H9 (cell line): ENCODE results near the gene GPR141. TPM values are rescaled to one million over a fixed set of nuclear protein-coding genes. Genes with fewer than 3 reads are reported as not detected.

Source experiments
- DNase-seq: peaks from one replicate; pipeline ENCODE4 v3.0.0-alpha.2; 2017
- H2AFZ ChIP-seq: one replicate; pipeline ENCODE4 v1.6.1; 2013; ENCODE audit warnings: mild to moderate bottlenecking, low read length, control low read depth, moderate library complexity
- H2AK5ac ChIP-seq: 2 replicates; pipeline ENCODE4 v1.6.1; 2013; ENCODE audit warnings: low read length, control low read depth, mixed read lengths; ENCODE audit not compliant: insufficient read length
- H2BK120ac ChIP-seq: one replicate; pipeline ENCODE4 v1.6.1; 2013; ENCODE audit warnings: low read depth, mild to moderate bottlenecking, low read length, control low read depth, inconsistent platforms; ENCODE audit not compliant: poor library complexity, severe bottlenecking
- H2BK12ac ChIP-seq: 2 replicates; pipeline ENCODE4 v1.6.1; 2013; ENCODE audit warnings: low read length, control low read depth, mixed read lengths, low read depth; ENCODE audit not compliant: insufficient read length
- H2BK15ac ChIP-seq: 2 replicates; pipeline ENCODE4 v1.6.1; 2013; ENCODE audit warnings: low read depth, low read length, control low read depth
- H2BK20ac ChIP-seq: one replicate; pipeline ENCODE4 v1.6.1; 2013; ENCODE audit warnings: low read depth, mild to moderate bottlenecking, low read length, control low read depth, inconsistent platforms; ENCODE audit not compliant: poor library complexity, severe bottlenecking
- H2BK5ac ChIP-seq: 2 replicates; pipeline ENCODE4 v1.6.1; 2013; ENCODE audit warnings: low read length, control low read depth, mixed read lengths; ENCODE audit not compliant: insufficient read length
- H3K14ac ChIP-seq: 2 replicates; pipeline ENCODE4 v1.6.1; 2013; ENCODE audit warnings: low read length, control low read depth; ENCODE audit not compliant: insufficient read depth
- H3K18ac ChIP-seq: 2 replicates; pipeline ENCODE4 v1.6.1; 2013; ENCODE audit warnings: low read depth, mild to moderate bottlenecking, mixed read lengths, low read length, control low read depth; ENCODE audit not compliant: insufficient read length
- H3K23ac ChIP-seq: 2 replicates; pipeline ENCODE4 v1.6.1; 2013; ENCODE audit warnings: low read length, control low read depth, mixed read lengths, low read depth; ENCODE audit not compliant: insufficient read length
- H3K23me2 ChIP-seq: 2 replicates; pipeline ENCODE4 v1.6.1; 2013; ENCODE audit warnings: low read depth, mild to moderate bottlenecking, mixed read lengths, low read length, control low read depth; ENCODE audit not compliant: insufficient read length, poor library complexity, severe bottlenecking
- H3K27ac ChIP-seq: 2 replicates; pipeline ENCODE4 v1.5.1; 2013; ENCODE audit warnings: low read length, control low read depth, mixed read lengths, low read depth; ENCODE audit not compliant: insufficient read length
- H3K27me3 ChIP-seq: 2 replicates; pipeline ENCODE4 v1.6.1; 2013; ENCODE audit warnings: low read length, control low read depth, inconsistent platforms; ENCODE audit not compliant: insufficient read depth
- H3K4ac ChIP-seq: 2 replicates; pipeline ENCODE4 v1.6.1; 2013; ENCODE audit warnings: low read depth, mild to moderate bottlenecking, control low read depth, inconsistent platforms, low read length, moderate library complexity
- H3K4me1 ChIP-seq: 2 replicates; pipeline ENCODE4 v1.6.1; 2013; ENCODE audit warnings: low read length, control low read depth, inconsistent platforms; ENCODE audit not compliant: insufficient read depth
- H3K4me2 ChIP-seq: 2 replicates; pipeline ENCODE4 v1.6.1; 2013; ENCODE audit warnings: low read length, control low read depth, mixed read lengths; ENCODE audit not compliant: insufficient read length, insufficient read depth
- H3K56ac ChIP-seq: 2 replicates; pipeline ENCODE4 v1.6.1; 2013; ENCODE audit warnings: low read depth, mild to moderate bottlenecking, mixed read lengths, low read length, control low read depth; ENCODE audit not compliant: insufficient read length
- H3K79me1 ChIP-seq: 2 replicates; pipeline ENCODE4 v1.6.1; 2013; ENCODE audit warnings: low read depth, mild to moderate bottlenecking, moderate library complexity, low read length, control low read depth, inconsistent platforms; ENCODE audit not compliant: insufficient read depth, poor library complexity, severe bottlenecking
- H3K79me2 ChIP-seq: 2 replicates; pipeline ENCODE4 v1.6.1; 2013; ENCODE audit warnings: low read length, control low read depth, inconsistent platforms; ENCODE audit not compliant: insufficient read depth
- H3K9ac ChIP-seq: 2 replicates; pipeline ENCODE4 v1.6.1; 2013; ENCODE audit warnings: low read length, control low read depth, mixed read lengths; ENCODE audit not compliant: insufficient read length; ENCODE audit errors: extremely low read depth
- H3K9me3 ChIP-seq: one replicate; pipeline ENCODE4 v1.6.1; 2013; ENCODE audit warnings: low read depth, low read length, inconsistent platforms; ENCODE audit not compliant: control insufficient read depth
- H3T11ph ChIP-seq: one replicate; pipeline ENCODE4 v1.6.1; 2013; ENCODE audit warnings: mild to moderate bottlenecking, low read length, control low read depth, inconsistent platforms
- H4K20me1 ChIP-seq: one replicate; pipeline ENCODE4 v1.6.1; 2013; ENCODE audit not compliant: control insufficient read depth, insufficient read length, insufficient read depth
- H4K5ac ChIP-seq: 2 replicates; pipeline ENCODE4 v1.6.1; 2013; ENCODE audit warnings: low read depth, mild to moderate bottlenecking, mixed read lengths, low read length, control low read depth; ENCODE audit not compliant: insufficient read length
- H4K8ac ChIP-seq: replicated peaks from 2 replicates; pipeline ENCODE4 v1.6.1; 2013; ENCODE audit warnings: low read length, control low read depth, mixed read lengths, low read depth; ENCODE audit not compliant: insufficient read length
- H4K91ac ChIP-seq: 2 replicates; pipeline ENCODE4 v1.6.1; 2013; ENCODE audit warnings: low read depth, mild to moderate bottlenecking, moderate library complexity, mixed read lengths, low read length, control low read depth; ENCODE audit not compliant: insufficient read length
- H3K27ac Mint-ChIP-seq, 3 experiments: 2 replicates in 2 of 3; 3 replicates in 1 of 3; pipeline ENCODE4 v1.8.0; 2020 to 2021; ENCODE audit warnings: mixed read lengths in 3 of 3, mild to moderate bottlenecking in 1 of 3, moderate library complexity in 1 of 3
- H3K27me3 Mint-ChIP-seq: 2 replicates; pipeline ENCODE4 v1.8.0; 2021; ENCODE audit warnings: low read depth, mild to moderate bottlenecking, moderate library complexity, mixed read lengths
- H3K36me3 Mint-ChIP-seq, 3 experiments: 2 replicates in 2 of 3; 3 replicates in 1 of 3; pipeline ENCODE4 v1.8.0; 2020 to 2021; ENCODE audit warnings: low read depth in 3 of 3, mixed read lengths in 3 of 3; ENCODE audit not compliant: insufficient read depth in 1 of 3
- H3K4me1 Mint-ChIP-seq, 2 experiments: 2 replicates each; pipeline ENCODE4 v1.8.0; 2020; ENCODE audit warnings: mixed read lengths in 2 of 2
- H3K4me3 Mint-ChIP-seq, 2 experiments: 2 replicates in 1 of 2; 3 replicates in 1 of 2; pipeline ENCODE4 v1.8.0; 2020 to 2021; ENCODE audit warnings: mild to moderate bottlenecking in 2 of 2, mixed read lengths in 2 of 2, moderate library complexity in 1 of 2
- H3K9me3 Mint-ChIP-seq, 2 experiments: 2 replicates in 1 of 2; 3 replicates in 1 of 2; pipeline ENCODE4 v1.8.0; 2020; ENCODE audit warnings: mild to moderate bottlenecking in 2 of 2, mixed read lengths in 2 of 2, moderate library complexity in 1 of 2
- WGBS: extraction: QIAGEN DNeasy Blood & Tissue Kit; methylation state at CpG from one replicate; pipeline ENCODE4 v1.1.7; 2013; ENCODE audit warnings: missing lambda C conversion rate, low lambda C conversion rate, mixed read lengths; ENCODE audit not compliant: insufficient read length; ENCODE audit errors: extremely low coverage; 5-methylcytosine and 5-hydroxymethylcytosine counted together
- total RNA-seq: library from RNA; stranded (reverse); gene quantifications from 2 replicates; pipeline ENCODE4 v1.2.1, GENCODE V29; 2021
- TF ChIP-seq, protein P1 (sequence below): fragments of 200-600 bp; sonication (generic); conservative IDR thresholded peaks from 3 replicates; pipeline ENCODE4 v1.8.0; 2021; ENCODE audit warnings: antibody characterized with exemption, mild to moderate bottlenecking

Gene GPR141
- total RNA-seq, 1 experiment from 2014 or later, result 0.50 TPM

DNA sequence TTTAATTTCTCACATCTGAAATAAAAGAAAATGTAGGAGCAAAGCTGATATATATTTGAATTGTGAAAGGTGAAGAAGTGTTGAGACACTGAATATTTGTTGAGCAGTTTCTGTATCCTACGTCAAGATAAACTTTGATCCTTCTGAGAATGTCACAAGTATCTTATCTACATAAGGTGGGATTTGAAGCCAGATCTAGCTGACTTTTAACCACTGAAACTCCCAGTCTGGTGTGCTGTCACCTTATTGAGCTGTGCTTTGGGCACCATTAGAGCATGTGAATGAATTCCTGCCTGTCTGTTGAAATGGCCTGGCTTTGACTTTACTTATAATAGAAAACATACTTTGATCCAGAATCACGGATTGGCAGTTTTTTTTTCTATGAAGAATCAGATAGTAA lies 15.2 kb downstream of the GPR141 start:
- Histone ChIP-seq H4K8ac (no peak overlapping the region), H2BK20ac (no peak overlapping the region), H3K56ac (no peak overlapping the region), H4K20me1 (no peaks in the 10 kb centered on the region), H3K4me2 (no peak overlapping the region), H3K4ac (no peak overlapping the region), H3T11ph (no peak overlapping the region), H3K23me2 (no peaks in the 10 kb centered on the region), H3K18ac (no peak overlapping the region), H3K14ac (no peak overlapping the region), H3K9me3 (no peaks in the 10 kb centered on the region), H4K5ac (no peak overlapping the region), H3K4me1 (0 out of 2 replicates have a peak, but pooled peaks cover 3% of the 10 kb centered on the region), H2BK5ac (no peak overlapping the region), H3K23ac (no peak overlapping the region), H2AK5ac (no peak overlapping the region), H2BK120ac (no peak overlapping the region), H2AFZ (no peak overlapping the region), H3K79me1 (no peaks in the 10 kb centered on the region), H3K27me3 (no peaks in the 10 kb centered on the region), H4K91ac (no peak overlapping the region), H2BK12ac (no peak overlapping the region), H3K9ac (no peak overlapping the region), H3K27ac (no peak overlapping the region), H3K79me2 (no peaks in the 10 kb centered on the region), H2BK15ac (no peak overlapping the region)
- DNase-seq, result no peak
- Mint-ChIP-seq H3K4me1 (peaks cover 35 to 38% of the 10 kb centered on the region in 2 experiments), H3K36me3 (no peaks in the 10 kb centered on the region), H3K27ac (no peak overlapping the region), H3K4me3 (no peak overlapping the region), H3K9me3 (no peaks in the 10 kb centered on the region), H3K27me3 (no peaks in the 10 kb centered on the region)
- TF ChIP-seq, protein P1, sequence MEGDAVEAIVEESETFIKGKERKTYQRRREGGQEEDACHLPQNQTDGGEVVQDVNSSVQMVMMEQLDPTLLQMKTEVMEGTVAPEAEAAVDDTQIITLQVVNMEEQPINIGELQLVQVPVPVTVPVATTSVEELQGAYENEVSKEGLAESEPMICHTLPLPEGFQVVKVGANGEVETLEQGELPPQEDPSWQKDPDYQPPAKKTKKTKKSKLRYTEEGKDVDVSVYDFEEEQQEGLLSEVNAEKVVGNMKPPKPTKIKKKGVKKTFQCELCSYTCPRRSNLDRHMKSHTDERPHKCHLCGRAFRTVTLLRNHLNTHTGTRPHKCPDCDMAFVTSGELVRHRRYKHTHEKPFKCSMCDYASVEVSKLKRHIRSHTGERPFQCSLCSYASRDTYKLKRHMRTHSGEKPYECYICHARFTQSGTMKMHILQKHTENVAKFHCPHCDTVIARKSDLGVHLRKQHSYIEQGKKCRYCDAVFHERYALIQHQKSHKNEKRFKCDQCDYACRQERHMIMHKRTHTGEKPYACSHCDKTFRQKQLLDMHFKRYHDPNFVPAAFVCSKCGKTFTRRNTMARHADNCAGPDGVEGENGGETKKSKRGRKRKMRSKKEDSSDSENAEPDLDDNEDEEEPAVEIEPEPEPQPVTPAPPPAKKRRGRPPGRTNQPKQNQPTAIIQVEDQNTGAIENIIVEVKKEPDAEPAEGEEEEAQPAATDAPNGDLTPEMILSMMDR, result no peak
- no CpG with 5 or more reads among the region's 2 CpGs for WGBS
